Type B pancreatic cell (in vitro differentiated cells): Measurements from ENCODE around the gene VSIG2. TPM values are rescaled to one million over a fixed set of nuclear protein-coding genes. Genes with fewer than 3 reads are reported as not detected.

ENCODE experiments used
- DNase-seq: peaks from one replicate; pipeline ENCODE4 v3.0.0; 2021; ENCODE audit warnings: mixed read lengths; ENCODE audit not compliant: unreplicated experiment; ENCODE audit errors: extremely low spot score
- H3K27ac Mint-ChIP-seq: 2 replicates; pipeline ENCODE4 v1.8.0; 2021; ENCODE audit warnings: mild to moderate bottlenecking, mixed read lengths
- H3K27me3 Mint-ChIP-seq: 2 replicates; pipeline ENCODE4 v1.8.0; 2021; ENCODE audit warnings: mixed read lengths
- H3K36me3 Mint-ChIP-seq: 2 replicates; pipeline ENCODE4 v1.8.0; 2021; ENCODE audit warnings: mixed read lengths
- H3K4me1 Mint-ChIP-seq: one replicate; pipeline ENCODE4 v1.8.0; 2021; ENCODE audit warnings: mixed read lengths; ENCODE audit not compliant: unreplicated experiment
- H3K4me3 Mint-ChIP-seq: 2 replicates; pipeline ENCODE4 v1.8.0; 2021; ENCODE audit warnings: mild to moderate bottlenecking, mixed read lengths
- H3K9me3 Mint-ChIP-seq: 2 replicates; pipeline ENCODE4 v1.8.0; 2021; ENCODE audit warnings: mixed read lengths
- CTCF ChIP-seq: fragments of 200-600 bp; sonication (generic); conservative IDR thresholded peaks from 2 replicates; pipeline ENCODE4 v1.5.0; 2021; ENCODE audit warnings: antibody characterized with exemption, mild to moderate bottlenecking
- long read RNA-seq: library from polyadenylated mRNA; unstranded; transcript quantifications from one replicate; pipeline ENCODE4 v2.0.0, GENCODE V29; 2020
- total RNA-seq: library from RNA; stranded (reverse); gene quantifications from 2 replicates; pipeline ENCODE4 v1.2.1, GENCODE V29; 2021; ENCODE audit warnings: low replicate concordance

The VSIG2 gene
- total RNA-seq, result 8.7 and 14.8 TPM in 2 replicates
- long read RNA-seq, transcript VSIG2-201 (7 exons, 1,148 nt), result major isoform, 10 of 12 reads
- long read RNA-seq, partial matches to known transcripts, result 0 of 12 reads
- long read RNA-seq, other reads (novel, unspliced or antisense), result 2 of 12 reads

- Mint-ChIP-seq H3K27me3 (peaks cover 78% of the 10 kb centered on the region), H3K9me3 (no peaks in the 10 kb centered on the region), H3K36me3 (no peaks in the 10 kb centered on the region), H3K4me1 (peaks cover 4% of the 10 kb centered on the region), H3K4me3 (no peak within 1 kb of the TSS), H3K27ac (peak within 1 kb of the TSS; percentile 32)
- TF ChIP-seq CTCF, result no peak
- DNase-seq, result no peak
Measured at GRCh38 chr11:124751741-124752470, at the start of gene VSIG2. VSIG2 (minus strand) TSS chr11:124752255; CDS start chr11:124752137, 118 bp downstream.

GRCh38 chr11:124801014-124801413, 49.0 kb upstream of the VSIG2 start:
- peak overlapping the region; percentile 92 for H3K4me3 Mint-ChIP-seq
- H3K27me3 Mint-ChIP-seq, result no peaks in the 10 kb centered on the region
- H3K27ac Mint-ChIP-seq, result peak overlapping the region; percentile 96
- H3K9me3 Mint-ChIP-seq, result no peaks in the 10 kb centered on the region
- H3K36me3 Mint-ChIP-seq, result no peaks in the 10 kb centered on the region
- peaks cover 30% of the 10 kb centered on the region for H3K4me1 Mint-ChIP-seq
- TF ChIP-seq CTCF, result no peak
- DNase-seq, result no peak

GRCh38 chr11:124800226-124800929, 48.3 kb upstream of the VSIG2 start, which contains the start of gene MSANTD2:
MSANTD2 (minus strand) TSS chr11:124800406; CDS start chr11:124800380, 26 bp downstream.
- Mint-ChIP-seq H3K4me1 (peaks cover 30% of the 10 kb centered on the region), H3K27ac (peak within 1 kb of the TSS; percentile 96), H3K27me3 (no peaks in the 10 kb centered on the region), H3K4me3 (peak within 1 kb of the TSS; percentile 92), H3K9me3 (no peaks in the 10 kb centered on the region), H3K36me3 (no peaks in the 10 kb centered on the region)
- TF ChIP-seq CTCF, result no peak
- peak; percentile 92 for DNase-seq

DNA sequence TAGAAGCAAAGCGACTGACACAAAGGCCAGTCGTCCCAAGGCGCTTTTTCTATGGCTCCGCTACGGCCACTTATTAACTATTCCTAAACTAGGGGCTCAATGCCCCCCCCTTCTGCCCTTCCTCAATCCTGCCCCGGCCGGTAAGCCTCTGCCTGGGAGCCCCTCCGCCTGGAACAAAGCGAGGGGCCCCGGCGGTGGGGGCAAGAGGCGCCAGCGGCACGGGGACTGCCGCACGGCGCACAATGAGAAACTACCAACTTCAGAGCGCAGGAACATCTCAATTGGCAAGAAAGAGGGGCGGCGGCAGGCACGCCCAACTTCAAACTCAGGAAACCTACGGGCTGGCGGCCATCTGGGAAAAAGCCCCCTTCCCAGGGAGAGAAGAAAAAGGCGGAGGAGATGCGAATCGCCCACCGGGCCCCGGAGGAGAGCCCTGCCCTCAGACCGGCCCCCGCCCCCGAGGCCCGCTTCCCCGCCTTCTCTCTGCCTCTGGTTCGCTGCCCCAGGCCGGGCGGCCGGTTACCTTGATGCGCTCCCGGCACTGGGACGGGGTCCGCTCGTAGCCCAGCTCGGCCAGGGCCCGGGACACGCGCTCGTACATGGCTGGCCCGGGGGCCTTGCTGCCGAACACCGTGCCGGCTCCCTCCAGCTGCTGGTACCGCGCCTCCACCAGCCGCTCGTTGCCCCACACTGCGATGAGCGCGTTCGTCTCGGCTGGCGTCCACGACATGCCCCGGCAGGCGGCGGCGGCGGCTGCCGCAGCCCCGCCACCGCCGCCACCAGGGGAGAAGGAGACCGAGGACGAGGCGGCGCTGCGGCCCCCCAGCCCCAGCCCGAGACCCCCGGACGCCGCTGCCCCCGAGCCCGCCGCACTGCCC, 47.5 kb upstream of the VSIG2 start:
- Mint-ChIP-seq H3K4me1 (peaks cover 30% of the 10 kb centered on the region), H3K36me3 (no peaks in the 10 kb centered on the region), H3K27ac (peak overlapping the region; percentile 84), H3K9me3 (no peaks in the 10 kb centered on the region), H3K4me3 (peak overlapping the region; percentile 92), H3K27me3 (no peaks in the 10 kb centered on the region)
- DNase-seq, result peak; percentile 72
- no peak for TF ChIP-seq CTCF

DNA sequence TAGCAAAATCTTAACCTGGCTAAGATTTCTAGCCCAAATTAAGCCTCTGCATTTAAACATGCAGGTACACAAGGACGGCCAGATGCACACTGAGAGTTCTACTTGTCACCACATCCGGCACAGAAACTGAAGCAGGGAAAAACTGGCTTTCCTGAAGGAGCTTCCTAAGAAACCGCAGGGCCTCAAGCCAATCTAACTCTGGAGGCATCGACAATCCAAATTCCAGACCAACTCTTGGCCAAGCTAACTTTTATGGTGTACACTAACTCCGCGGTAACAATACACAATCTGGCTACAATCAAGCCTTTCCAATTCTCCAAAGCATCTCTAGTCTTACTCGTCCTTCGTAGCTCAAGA, 46.9 kb upstream of the VSIG2 start:
- Mint-ChIP-seq H3K27me3 (no peaks in the 10 kb centered on the region), H3K36me3 (no peaks in the 10 kb centered on the region), H3K9me3 (no peaks in the 10 kb centered on the region), H3K27ac (peak overlapping the region; percentile 84), H3K4me3 (peak overlapping the region; percentile 89), H3K4me1 (peaks cover 30% of the 10 kb centered on the region)
- no peak for DNase-seq
- TF ChIP-seq CTCF, result no peak
